Left hindlimb (tissue), 1 donor: ENCODE results near the gene FSTL1.
"Not testable (repeated sequence)": the region's sequence is repeated elsewhere in the genome, so short reads cannot be mapped to it uniquely, and the experiment has no call there.

Experiments
- DNase-seq: peaks from one replicate; pipeline ENCODE4 v3.0.0-alpha.2; 2018

The FSTL1 gene

GRCh38 chr3:120416868-120417267 is 33.9 kb downstream of the FSTL1 start:
- no peak for DNase-seq

- no peak for DNase-seq
Measured at GRCh38 chr3:120415756-120416155, 35.0 kb downstream of the FSTL1 start.

GRCh38 chr3:120410541-120410940 is 40.3 kb downstream of the FSTL1 start:
- no peak for DNase-seq

GRCh38 chr3:120410116-120410515 is 40.7 kb downstream of the FSTL1 start:
- DNase-seq, result no peak

- DNase-seq, result no peak
Measured at GRCh38 chr3:120407508-120408287, 43.1 kb downstream of the FSTL1 start.

- no peak for DNase-seq
Measured at GRCh38 chr3:120404876-120405275, 45.9 kb downstream of the FSTL1 start.

GRCh38 chr3:120402257-120402656 is 48.5 kb downstream of the FSTL1 start:
- DNase-seq, result no peak

GRCh38 chr3:120399372-120399771 is 51.4 kb downstream of the FSTL1 start:
- no peak for DNase-seq

GRCh38 chr3:120396469-120396868 is 54.3 kb downstream of the FSTL1 start:
- no peak for DNase-seq

GRCh38 chr3:120394347-120394746 is 56.4 kb downstream of the FSTL1 start:
- DNase-seq, result no peak

- no peak for DNase-seq
Measured at GRCh38 chr3:120393761-120394160, 57.0 kb downstream of the FSTL1 start.

- DNase-seq, result no peak
Measured at GRCh38 chr3:120393243-120393642, 57.5 kb downstream of the FSTL1 start.

GRCh38 chr3:120382941-120383447 is 67.8 kb downstream of the FSTL1 start:
- DNase-seq, result no peak

GRCh38 chr3:120381503-120381902 is 69.3 kb downstream of the FSTL1 start:
- no peak for DNase-seq

GRCh38 chr3:120377948-120378347 is 72.8 kb downstream of the FSTL1 start:
- DNase-seq, result not testable (repeated sequence)

GRCh38 chr3:120370463-120370862 is 80.3 kb downstream of the FSTL1 start:
- DNase-seq, result no peak

GRCh38 chr3:120369037-120369467 is 81.7 kb downstream of the FSTL1 start:
- DNase-seq, result no peak

GRCh38 chr3:120368172-120368571 is 82.6 kb downstream of the FSTL1 start:
- no peak for DNase-seq

- DNase-seq, result no peak
Measured at GRCh38 chr3:120364821-120365220, 86.0 kb downstream of the FSTL1 start.

GRCh38 chr3:120364101-120364500 is 86.7 kb downstream of the FSTL1 start:
- DNase-seq, result no peak

GRCh38 chr3:120357807-120358206 is 93.0 kb downstream of the FSTL1 start:
- DNase-seq, result no peak

GRCh38 chr3:120355486-120355885 is 95.3 kb downstream of the FSTL1 start:
- no peak for DNase-seq

- DNase-seq, result no peak
Measured at GRCh38 chr3:120353463-120353862, 97.3 kb downstream of the FSTL1 start.

GRCh38 chr3:120352017-120352416 is 98.8 kb downstream of the FSTL1 start:
- no peak for DNase-seq

- DNase-seq, result no peak
Measured at GRCh38 chr3:120350401-120350941, 100.3 kb downstream of the FSTL1 start.
